Measurements from ENCODE around the gene DIDO1. TPM values are rescaled to one million over a fixed set of nuclear protein-coding genes. Genes with fewer than 3 reads are reported as not detected.
A peak's percentile ranks its signal among the peaks of the same experiment; 100 is the strongest.

DIDO1 gene
- total and polyA plus RNA-seq, 9 of the 15 experiments (the other 6 are each of a cell fraction or from before 2014, with no cell fraction given) = 4.4 to 46.8 (median 31.2) TPM

GRCh38 chr20:62937268-62938104 lies 11.2 kb upstream of the DIDO1 start (continued):
- TF ChIP-seq GMEB1 (CRISPR knock-in tag; IDR thresholded peaks at IDR 0.05) (no peak), SLC30A9 (CRISPR knock-in tag; IDR thresholded peaks at IDR 0.05) (no peak), GTF2A2 (tag; IDR thresholded peaks at IDR 0.05) (no peak), IFI16 (CRISPR knock-in tag; IDR thresholded peaks at IDR 0.05) (no peak), CAMTA2 (CRISPR knock-in tag; conservative IDR thresholded peaks at IDR 0.05) (no peak), ELF4 (CRISPR knock-in tag; IDR thresholded peaks at IDR 0.05) (no peak), BRD9 (IDR thresholded peaks at IDR 0.05; ENCODE audit: low read depth, partially characterized antibody) (no peak), ZKSCAN1 (IDR thresholded peaks at IDR 0.05; ENCODE audit: low read depth, low read length) (peak; percentile 69; the same call in 1 of the 2 replicates), MAZ (CRISPR knock-in tag; conservative IDR thresholded peaks at IDR 0.05 in 1 of 2, IDR thresholded peaks at IDR 0.05 in 1 of 2) (peak; percentile 64 to 89), PHF21A (IDR thresholded peaks at IDR 0.05; ENCODE audit: borderline replicate concordance, low read depth) (no peak), TEAD4 (IDR thresholded peaks at IDR 0.05; ENCODE audit: low read length) (peak; percentile 23; the same call in 1 of the 2 replicates), TEAD4 (CRISPR knock-in tag; IDR thresholded peaks at IDR 0.05; ENCODE audit: borderline replicate concordance) (no peak), SREBF1 (IDR thresholded peaks at IDR 0.05; ENCODE audit: borderline replicate concordance, low read depth, low read length) (no peak)
- TF ChIP-seq, protein P1, sequence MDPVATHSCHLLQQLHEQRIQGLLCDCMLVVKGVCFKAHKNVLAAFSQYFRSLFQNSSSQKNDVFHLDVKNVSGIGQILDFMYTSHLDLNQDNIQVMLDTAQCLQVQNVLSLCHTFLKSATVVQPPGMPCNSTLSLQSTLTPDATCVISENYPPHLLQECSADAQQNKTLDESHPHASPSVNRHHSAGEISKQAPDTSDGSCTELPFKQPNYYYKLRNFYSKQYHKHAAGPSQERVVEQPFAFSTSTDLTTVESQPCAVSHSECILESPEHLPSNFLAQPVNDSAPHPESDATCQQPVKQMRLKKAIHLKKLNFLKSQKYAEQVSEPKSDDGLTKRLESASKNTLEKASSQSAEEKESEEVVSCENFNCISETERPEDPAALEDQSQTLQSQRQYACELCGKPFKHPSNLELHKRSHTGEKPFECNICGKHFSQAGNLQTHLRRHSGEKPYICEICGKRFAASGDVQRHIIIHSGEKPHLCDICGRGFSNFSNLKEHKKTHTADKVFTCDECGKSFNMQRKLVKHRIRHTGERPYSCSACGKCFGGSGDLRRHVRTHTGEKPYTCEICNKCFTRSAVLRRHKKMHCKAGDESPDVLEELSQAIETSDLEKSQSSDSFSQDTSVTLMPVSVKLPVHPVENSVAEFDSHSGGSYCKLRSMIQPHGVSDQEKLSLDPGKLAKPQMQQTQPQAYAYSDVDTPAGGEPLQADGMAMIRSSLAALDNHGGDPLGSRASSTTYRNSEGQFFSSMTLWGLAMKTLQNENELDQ (CRISPR knock-in tag; IDR thresholded peaks at IDR 0.05; ENCODE audit: borderline replicate concordance) = no peak
- TF ChIP-seq, protein P2, sequence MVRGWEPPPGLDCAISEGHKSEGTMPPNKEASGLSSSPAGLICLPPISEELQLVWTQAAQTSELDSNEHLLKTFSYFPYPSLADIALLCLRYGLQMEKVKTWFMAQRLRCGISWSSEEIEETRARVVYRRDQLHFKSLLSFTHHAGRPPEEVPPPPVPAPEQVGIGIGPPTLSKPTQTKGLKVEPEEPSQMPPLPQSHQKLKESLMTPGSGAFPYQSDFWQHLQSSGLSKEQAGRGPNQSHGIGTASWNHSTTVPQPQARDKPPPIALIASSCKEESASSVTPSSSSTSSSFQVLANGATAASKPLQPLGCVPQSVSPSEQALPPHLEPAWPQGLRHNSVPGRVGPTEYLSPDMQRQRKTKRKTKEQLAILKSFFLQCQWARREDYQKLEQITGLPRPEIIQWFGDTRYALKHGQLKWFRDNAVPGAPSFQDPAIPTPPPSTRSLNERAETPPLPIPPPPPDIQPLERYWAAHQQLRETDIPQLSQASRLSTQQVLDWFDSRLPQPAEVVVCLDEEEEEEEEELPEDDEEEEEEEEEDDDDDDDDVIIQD (CRISPR knock-in tag; IDR thresholded peaks at IDR 0.05) = no peak
- TF ChIP-seq, protein P3, sequence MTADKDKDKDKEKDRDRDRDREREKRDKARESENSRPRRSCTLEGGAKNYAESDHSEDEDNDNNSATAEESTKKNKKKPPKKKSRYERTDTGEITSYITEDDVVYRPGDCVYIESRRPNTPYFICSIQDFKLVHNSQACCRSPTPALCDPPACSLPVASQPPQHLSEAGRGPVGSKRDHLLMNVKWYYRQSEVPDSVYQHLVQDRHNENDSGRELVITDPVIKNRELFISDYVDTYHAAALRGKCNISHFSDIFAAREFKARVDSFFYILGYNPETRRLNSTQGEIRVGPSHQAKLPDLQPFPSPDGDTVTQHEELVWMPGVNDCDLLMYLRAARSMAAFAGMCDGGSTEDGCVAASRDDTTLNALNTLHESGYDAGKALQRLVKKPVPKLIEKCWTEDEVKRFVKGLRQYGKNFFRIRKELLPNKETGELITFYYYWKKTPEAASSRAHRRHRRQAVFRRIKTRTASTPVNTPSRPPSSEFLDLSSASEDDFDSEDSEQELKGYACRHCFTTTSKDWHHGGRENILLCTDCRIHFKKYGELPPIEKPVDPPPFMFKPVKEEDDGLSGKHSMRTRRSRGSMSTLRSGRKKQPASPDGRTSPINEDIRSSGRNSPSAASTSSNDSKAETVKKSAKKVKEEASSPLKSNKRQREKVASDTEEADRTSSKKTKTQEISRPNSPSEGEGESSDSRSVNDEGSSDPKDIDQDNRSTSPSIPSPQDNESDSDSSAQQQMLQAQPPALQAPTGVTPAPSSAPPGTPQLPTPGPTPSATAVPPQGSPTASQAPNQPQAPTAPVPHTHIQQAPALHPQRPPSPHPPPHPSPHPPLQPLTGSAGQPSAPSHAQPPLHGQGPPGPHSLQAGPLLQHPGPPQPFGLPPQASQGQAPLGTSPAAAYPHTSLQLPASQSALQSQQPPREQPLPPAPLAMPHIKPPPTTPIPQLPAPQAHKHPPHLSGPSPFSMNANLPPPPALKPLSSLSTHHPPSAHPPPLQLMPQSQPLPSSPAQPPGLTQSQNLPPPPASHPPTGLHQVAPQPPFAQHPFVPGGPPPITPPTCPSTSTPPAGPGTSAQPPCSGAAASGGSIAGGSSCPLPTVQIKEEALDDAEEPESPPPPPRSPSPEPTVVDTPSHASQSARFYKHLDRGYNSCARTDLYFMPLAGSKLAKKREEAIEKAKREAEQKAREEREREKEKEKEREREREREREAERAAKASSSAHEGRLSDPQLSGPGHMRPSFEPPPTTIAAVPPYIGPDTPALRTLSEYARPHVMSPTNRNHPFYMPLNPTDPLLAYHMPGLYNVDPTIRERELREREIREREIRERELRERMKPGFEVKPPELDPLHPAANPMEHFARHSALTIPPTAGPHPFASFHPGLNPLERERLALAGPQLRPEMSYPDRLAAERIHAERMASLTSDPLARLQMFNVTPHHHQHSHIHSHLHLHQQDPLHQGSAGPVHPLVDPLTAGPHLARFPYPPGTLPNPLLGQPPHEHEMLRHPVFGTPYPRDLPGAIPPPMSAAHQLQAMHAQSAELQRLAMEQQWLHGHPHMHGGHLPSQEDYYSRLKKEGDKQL (CRISPR knock-in tag; IDR thresholded peaks at IDR 0.05; ENCODE audit: borderline replicate concordance) = no peak

Measured in K562 (cell line).